ENCODE data around the gene SNRPD3.
A peak's percentile ranks its signal among the peaks of the same experiment; 100 is the strongest.
"Not testable (repeated sequence)": the region's sequence is repeated elsewhere in the genome, so short reads cannot be mapped to it uniquely, and the experiment has no call there.

The SNRPD3 gene

DNA sequence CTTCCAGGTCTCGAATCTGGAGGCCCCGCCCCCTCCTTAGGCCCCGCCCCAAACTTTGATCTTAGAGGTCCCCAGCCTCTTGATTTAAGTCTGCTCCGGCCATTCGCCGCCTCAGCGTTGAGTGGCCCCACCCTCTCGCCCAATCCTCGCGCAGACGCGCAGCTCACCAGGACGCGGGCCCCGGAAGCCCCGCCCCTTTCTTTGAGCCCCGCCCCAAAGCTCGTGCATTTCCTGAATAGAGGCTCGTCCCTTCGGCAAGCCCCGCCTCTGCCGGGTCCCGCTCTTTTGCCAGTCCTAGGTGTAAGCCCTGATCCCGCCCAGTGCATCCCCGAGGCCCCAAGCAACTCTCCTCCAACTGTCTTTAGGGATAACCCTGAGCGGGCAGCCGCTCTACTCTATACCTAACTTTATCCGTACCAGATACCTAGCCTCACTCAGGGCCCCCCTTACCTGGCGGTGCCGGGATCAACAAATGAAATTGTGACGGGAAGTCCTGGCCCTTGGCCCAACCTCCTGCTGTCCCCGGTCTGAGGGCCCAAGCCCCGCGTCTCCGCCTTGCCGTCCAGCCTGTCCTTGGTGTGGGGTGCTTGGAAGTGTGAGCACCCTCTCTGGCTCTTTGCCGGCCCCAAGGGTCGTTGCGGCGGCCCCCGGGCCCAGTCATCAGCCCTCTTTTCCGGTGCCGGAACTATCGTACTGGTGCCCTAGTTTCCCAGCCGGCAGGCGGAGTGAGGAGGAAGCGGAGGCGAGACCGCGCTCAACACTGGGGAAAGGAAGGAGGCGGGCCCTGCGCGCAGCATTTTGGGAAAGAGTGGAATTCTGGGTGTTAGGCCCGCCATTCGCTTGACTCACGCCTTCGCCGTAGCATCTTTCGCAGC lies at the start of gene SNRPD3:
TSS of gene SNRPD3 (plus strand) at position 835 of the 875 bp plus-strand sequence. CDS start 1,676 bp downstream, outside the sequence.
- peak; percentile 92 for DNase-seq

DNA sequence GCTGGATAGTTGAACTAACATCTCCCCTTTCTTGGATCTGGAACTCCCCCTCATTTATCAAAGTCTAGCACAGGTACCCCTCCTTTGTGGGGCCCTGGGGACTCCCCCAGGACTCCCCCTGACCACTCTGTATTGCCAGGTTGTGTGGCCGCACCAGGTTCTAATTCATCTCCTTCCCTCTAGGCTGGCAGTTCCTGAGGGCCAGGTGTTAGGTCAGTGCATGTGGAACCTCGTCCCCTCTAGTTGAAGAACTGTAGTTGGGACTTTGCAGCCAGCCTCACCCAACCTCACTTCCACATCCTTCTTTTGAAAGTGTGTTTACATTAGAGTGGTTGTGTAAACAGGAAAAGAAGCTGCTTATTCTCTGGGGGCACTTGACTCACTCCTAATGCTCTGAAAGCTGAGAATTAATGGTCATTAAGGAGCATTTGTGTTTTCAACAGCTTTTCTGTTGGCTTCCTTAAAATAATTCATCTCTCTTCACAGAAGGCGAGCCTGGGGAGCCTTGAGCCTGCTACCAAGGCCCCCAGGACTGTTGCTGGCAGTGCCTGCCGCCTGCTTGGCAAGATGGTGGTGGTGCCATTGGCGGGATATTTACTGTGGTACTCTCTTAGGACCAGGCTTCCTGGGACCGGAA lies 48.9 kb upstream of the SNRPD3 start:
- no peak for DNase-seq

DNA sequence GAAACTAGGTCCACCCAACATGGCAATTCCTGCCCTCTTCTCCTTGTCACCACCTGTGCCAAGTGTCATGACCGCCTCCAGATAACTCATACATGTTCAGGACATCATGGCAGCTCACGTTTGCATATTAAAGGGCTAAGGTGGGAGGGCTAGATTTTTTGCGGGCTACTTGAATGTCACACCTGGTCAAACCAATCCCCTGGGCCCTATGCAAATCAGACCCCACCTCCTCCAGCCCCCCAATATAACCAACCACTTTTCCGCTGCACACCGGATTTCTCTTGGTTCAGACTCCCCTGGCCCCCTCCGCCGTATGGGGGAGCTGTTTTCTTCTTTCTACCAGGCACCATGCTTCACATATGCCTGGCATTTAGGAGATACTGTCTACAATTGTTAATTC lies 48.1 kb upstream of the SNRPD3 start:
- no peak for DNase-seq

DNA sequence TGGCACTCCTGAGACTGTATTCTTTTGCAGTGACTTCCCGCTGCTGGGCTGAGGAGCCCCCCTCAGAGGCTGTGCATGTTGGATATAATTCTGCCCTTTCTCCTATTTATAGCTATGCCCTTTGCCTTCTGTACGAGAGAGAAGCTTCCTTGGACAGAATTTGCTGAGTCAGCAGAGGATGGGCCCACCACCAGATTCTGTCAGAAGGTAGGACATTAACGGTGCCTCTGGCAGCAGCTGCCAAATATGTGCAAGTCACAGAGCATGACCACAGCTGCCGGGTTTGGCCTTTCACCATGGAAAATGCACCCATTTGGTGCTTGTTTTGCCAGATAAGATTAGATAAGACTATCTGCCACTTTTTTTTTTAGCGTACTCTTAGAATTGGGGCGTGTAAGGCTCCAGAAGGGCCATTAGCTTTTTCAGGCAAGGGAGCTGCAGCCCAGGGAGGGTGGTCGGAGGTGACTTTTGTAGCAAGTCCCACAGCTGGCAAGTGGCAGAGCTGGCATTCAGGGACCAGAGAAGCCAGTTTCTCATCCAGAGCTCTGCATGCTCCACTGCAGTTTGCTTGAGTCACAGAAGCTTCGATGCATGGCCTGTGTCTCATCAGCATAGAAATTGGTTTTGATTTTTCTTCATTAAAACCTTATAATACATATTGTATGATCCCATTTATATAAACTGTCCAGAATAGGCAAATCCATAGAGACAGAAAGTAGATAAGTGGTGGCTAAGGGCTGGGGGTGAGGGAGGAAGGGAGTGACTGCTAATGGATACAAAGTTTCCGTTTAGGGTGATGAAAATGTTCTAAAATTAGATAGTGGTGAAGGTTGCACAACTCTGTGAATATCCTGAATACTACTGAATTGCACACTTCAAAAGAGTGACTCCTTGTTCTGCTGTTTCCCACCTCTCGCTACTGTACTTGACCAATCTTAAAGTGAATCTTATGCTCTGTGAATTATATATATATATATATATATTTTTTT lies 44.9 kb upstream of the SNRPD3 start:
- no peak for DNase-seq

DNA sequence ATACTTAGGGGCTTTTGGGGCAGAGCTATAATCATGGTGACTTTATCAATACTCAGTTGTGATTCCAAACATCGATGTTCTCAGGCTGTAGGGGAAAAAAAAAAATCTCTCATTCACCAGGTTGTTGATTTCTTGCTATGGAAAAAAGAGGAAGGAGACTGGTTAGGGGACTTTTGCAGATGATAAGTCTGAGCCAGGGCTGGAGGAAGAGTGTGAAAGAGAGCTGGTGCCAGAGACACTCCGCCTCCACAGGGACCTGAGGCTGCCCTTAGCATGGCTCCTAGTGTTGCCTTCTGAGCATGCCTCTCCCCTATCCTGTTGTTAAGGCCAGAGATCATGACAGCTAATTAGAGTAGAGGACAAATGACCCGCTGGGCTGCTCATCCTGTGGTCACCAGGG lies 43.8 kb upstream of the SNRPD3 start:
- DNase-seq = no peak

DNA sequence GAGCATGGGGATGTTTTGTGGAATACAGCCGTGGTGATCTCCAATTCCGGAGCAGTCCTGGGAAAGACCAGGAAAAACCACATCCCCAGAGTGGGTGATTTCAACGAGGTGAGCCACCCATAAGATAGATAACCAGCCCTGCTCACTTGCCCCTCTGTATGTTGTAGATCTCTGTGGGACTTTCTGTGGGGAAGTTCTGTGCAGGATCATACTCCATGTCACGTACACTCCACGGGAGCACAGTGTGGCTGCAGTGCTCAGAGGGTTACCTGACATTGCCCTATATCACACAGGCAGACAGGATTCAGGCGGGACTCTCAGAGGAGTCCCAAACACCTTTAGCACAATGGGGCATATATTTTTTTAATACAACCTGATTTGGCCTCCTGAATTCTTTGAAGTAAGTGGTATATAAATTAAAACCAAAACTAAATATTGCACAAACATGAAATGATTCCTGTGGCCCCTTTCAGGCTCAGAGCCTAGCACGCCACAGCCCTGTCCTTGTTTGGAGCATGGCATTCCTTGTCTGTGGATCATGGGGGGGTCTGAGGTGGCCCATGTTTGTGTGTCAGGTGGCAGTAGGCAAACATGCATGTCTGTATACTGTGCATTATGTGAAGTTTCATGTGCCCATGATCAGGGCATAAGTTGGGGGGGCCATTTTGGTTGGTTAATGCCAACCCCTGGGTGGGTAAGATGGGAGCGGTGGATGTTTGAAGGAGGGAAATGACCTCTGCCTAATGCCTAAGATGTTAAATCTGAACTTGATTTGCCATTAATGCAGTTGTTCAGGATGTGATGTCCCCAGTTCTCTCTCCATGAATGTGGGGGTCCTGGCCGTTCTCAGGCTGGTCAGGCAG lies 42.2 kb upstream of the SNRPD3 start:
- DNase-seq = no peak

DNA sequence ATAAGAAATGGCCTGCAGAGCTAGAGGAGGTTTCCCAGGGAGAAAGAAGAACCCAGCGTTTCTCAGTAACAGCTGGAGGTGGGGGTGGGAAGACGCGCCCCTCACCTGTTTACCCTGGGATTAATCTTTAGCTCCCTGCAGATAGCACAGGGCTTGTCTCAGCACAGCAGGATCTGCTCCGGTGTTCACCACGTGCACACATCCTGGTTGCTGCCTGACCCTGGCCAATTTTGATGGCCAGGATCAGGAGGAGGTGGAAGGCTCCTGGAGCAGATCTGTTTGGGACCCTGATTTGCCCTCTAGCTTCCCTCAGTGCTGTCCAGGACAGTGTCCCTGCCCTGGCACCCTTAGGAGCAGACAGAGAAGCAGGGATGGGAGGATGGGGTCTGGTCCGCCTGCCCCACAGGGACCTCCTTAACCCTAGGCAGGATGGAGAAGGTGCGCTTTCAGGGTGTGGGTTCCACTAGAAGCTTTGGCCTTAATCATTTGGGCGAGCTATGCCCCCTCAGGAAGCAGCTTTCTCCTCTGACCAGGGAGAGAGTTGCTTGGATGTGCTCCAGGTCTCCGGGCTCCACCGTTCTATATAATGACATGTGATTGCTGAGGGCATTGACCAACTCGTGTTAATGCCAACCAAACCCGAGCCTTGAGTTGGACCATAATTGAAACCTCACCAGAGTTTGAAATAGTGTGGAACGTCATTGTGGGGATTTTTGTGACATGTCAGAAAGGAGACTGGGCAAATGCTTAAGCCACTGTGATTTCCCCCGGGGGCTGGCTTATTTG lies 41.4 kb upstream of the SNRPD3 start:
- no peak for DNase-seq

DNA sequence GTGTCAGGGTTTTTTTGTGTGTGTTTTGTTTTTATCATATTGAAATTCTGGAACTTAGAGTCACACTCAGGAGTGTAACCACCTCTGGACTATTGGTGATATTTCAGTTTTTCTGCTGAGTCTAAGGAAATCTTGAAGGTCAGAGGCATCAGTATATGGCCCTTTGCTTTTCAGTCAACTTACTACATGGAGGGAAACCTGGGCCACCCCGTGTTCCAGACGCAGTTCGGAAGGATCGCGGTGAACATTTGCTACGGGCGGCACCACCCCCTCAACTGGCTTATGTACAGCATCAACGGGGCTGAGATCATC lies 40.8 kb upstream of the SNRPD3 start:
- no peak for DNase-seq

DNA sequence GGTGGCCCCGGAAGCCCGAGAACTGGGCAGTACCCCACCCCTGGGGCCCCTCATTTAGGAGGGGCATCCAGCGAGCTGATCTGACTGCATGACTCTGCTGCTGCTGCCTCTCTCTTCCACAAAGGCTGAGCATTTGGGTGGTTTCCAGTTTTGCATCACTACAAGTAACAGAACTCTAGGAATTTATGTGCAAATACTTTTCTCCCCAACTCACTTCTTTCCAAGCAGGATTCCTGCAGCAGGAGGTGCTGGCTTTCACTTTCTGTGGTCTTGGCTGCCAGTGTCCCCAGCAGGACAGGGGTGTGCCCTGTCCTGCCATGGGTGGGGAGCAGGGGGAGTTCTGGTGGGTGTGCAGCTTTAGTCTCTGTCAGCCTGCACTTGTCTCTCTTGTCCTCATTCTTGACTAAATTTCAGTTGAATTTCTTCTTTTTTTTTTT lies 39.5 kb upstream of the SNRPD3 start:
- DNase-seq = no peak

DNA sequence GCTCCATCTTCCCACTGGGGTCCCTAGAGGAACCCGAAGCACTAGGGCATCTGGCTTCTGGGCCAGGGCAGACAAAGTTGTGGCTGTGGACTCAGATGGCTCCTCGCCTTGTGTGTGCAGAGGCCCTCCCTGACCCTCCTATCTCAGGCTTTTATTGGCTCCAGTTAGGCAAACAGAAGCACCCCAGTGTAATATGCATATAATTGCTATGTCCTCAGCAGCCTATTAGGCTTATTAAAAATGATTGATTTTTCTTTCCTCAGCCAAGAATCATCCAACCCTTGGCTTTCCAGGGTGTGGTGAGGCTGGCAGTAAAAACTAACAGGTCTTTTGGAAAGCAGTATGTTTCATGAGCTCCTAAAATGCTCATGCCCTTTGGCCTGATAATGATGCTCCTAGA lies 38.4 kb upstream of the SNRPD3 start:
- no peak for DNase-seq

DNA sequence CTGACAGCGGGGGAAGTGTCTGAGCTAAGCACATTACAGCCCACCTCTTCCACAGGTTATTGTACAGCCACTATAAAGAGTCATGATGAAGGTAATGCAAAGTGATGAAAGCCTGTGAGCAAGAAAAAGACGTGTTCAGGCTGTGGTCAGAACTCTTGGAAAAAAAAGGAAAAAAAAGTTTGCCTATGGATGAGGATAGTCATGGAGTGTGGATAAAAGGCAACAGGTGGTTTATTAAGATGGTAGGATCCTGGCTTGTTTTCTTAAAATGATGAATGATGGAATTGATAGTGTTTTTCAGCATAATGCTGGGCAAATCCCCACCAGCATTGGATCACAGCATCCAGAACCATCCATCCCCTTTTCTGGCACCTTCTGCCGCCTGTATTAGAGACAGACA lies 37.6 kb upstream of the SNRPD3 start:
- DNase-seq = no peak

DNA sequence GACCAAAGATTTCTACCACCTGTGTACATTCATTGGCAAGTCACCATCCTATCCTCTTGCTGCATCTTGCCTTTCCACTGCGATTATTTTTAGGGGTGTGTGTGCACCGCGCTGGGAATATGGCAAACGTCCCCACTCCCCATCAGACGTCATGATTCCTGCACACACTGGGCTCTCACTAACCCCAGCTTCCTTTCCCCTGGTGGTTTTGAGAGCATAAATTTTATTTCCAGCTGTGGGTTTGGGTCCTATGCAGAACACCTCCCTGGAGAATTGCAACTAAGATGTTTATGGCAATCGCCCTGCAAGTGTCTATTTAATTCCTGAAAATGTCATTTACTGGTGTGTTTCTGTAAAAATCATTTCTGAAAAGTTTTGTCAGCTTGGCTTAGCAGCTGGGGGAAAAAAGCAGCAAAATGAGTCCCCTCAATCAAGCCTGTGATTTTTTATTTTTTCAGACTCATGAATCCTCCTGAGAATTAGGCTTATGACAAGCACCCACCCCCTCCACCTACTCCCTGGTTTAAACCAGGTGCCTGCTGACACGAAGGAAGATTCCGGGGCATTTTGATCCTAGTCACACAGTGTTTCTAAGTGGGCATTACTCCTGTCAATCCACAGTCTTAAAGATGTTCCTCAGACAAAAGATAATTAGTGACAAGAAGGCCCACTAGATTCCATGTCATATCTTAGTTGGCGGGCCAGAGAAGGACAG lies 36.9 kb upstream of the SNRPD3 start:
- DNase-seq = no peak

DNA sequence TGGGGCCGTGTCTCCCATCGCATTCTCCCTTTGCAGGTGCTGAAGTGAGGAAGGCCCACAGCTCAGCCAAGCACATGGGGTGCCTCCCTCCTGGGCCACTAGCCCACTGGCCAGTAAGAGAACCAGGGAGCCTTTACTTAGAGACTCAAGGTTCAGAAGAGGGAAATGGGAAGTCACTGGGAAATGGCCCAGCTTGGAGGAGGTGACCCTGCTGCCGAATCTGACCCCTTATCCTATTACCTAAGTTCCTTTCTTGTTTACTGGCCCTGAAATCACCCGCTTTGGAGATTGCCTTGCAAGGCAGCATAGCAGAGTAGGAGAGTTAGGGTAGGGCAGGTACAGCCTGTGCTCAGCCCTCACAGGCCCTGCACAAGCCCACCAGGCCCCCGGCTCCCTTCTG lies 36.3 kb upstream of the SNRPD3 start:
- no peak for DNase-seq

DNA sequence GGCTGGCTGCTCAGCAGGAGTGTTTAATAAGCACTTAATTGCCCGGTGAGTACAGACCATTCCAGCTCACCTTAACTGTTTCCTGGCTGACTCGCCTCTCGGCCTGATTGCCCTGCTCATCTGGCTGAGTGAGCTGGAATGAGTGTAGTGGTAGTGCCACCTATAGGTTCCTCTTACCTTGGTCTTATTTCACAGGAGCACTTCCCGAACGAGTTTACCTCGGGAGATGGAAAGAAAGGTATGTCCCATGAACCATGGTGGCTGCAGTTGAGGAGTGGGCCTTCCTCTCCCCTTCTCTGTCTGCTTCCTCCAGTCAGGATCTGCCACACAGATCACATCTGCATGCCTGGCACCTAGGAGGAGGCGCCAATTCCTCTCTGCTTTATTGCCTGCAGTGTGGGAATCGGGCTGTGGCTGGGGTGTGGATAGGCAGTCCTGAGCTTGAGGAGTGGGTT lies 34.0 kb upstream of the SNRPD3 start:
- DNase-seq = no peak

DNA sequence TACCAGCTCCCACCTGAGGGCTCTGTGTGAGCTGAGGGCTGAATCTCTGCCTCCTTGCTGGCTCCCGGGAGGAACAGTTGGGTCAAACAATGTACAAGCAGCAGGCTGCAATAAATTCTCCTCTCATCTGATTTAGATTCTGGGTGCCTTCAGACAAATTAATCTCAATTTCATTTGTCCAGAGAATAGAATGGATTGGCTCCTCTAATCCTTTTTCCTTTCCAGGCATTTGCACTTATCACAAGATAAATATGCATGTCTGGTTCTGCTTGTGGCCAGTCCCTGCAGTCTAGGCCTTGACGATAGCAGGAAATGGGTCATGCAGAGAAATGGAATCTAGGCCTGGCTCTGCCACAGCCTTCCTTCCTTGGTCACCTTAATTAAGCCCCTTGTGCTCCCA lies 31.9 kb upstream of the SNRPD3 start:
- no peak for DNase-seq

DNA sequence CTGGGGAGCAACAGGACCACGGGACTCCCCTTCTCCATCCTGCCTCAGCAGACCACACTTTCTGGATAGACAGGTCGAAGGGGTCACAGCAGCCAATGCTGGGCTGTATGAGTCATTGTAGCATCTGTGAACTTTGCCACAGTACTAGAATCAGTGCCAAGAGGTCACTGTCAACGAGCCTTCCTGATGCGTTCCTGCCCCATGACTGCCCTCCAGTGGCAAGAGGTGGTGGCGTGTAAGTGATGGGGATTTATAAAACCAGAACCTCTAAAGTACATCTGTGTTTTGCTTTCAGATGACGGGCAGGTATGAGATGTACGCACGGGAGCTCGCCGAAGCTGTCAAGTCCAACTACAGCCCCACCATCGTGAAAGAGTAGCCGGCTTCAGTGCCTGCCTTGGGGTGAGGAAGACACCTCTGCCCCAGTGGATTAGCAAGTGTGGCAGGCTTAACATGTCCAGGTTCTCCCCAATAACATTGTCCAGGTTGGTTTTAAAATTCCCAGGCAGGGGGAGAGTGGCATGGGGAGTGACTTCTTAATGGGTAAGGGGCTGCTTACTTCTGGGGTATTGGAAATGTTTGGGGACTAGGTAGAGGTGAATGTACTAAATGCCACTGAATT lies 30.3 kb upstream of the SNRPD3 start:
- DNase-seq = no peak

DNA sequence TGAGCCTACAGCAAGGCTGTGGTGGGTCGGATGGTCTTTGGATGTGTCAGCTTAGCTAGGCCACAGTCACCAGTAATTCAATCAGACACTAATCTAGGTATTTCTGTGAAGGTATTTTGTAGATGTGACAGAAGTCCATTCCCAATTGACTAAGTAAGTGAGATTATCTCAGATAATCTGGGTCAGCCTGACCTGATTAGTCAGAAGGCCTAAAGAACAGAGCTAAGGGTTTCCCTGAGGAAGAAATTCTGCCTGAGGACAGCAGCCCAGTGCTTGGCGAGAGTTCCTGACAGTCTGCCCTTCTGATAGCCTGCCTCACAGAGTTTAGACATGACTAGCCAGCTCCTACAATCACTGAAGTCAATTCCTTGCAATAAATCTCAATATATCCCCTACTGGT lies 29.6 kb upstream of the SNRPD3 start:
- DNase-seq = no peak

DNA sequence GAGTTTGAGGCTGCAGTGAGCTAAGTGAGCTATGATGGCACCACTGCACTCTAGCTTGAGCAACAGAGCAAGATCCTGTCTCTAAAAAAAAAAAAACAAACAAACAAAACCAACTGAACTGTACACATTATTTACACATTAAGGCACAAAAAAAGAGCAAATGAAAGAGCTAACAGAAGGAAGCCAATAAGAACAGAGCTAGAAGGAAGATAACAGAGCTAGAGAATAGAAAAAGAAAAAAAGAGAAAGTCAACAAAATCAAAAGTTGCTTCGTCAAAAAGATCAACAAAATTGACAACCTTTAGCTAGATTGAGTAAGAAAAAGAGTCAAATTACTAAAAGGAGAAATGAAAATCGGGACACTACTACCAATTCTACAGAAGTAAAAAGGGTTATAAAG lies 25.9 kb upstream of the SNRPD3 start:
- DNase-seq = no peak

DNA sequence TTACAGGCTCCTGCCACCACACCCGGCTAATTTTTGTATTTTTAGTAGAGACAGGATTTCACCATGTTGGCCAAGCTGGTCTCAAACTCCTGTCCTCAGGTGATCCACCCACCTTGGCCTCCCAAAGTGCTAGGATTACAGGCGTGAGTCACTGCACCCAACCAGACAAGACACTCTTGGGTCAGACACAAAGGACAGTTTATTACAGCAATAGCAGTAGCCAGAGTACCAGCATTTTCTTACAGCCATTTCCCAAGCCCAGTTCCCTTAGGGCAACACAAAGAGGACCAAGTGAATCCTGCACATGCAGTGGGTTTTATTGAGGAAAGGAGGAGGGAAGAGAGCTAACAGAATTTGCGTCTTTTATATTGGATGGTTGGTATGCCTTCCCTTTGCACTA lies 24.8 kb upstream of the SNRPD3 start:
- DNase-seq = not testable (repeated sequence)

DNA sequence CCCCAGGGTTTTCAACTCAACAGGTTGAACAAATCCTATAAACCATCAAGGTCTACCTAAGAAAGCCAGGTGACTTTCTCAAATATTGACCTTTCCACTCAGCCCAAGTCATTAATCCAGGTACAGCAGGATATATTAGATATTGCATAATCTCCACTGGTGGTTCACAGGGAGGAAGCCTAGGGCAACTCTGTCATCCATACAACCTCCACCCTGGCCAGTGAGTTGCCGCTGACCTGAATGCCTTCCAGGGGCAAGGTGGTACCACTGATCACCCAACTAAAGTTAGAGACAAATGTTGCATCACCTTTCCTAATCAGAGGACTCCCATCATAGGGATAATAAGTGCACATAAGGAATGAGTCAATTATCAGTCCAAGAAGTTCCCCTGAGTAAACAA lies 23.7 kb upstream of the SNRPD3 start:
- DNase-seq = no peak

Measured in NCI-H2081 treated with DMSO at 0.1 percent for 48 hours (cell line).